BLaER1 (cell line): Measurements from ENCODE around the gene FTSJ1.

Experiments
- H3K27ac ChIP-seq: shearing (Covaris generic); formaldehyde crosslinking; 2 replicates; pipeline ENCODE4 v1.8.1; 2022
- H3K27me3 ChIP-seq: shearing (Covaris generic); formaldehyde crosslinking; 2 replicates; pipeline ENCODE4 v1.8.1; 2022
- H3K36me3 ChIP-seq: shearing (Covaris generic); formaldehyde crosslinking; 2 replicates; pipeline ENCODE4 v1.8.1; 2022
- H3K4me1 ChIP-seq: shearing (Covaris generic); formaldehyde crosslinking; 2 replicates; pipeline ENCODE4 v1.8.1; 2022
- H3K4me2 ChIP-seq: shearing (Covaris generic); formaldehyde crosslinking; 2 replicates; pipeline ENCODE4 v1.8.1; 2022
- H3K4me3 ChIP-seq: shearing (Covaris generic); formaldehyde crosslinking; 2 replicates; pipeline ENCODE4 v1.8.1; 2022
- H3K9ac ChIP-seq: shearing (Covaris generic); formaldehyde crosslinking; 2 replicates; pipeline ENCODE4 v1.8.1; 2022
- H3K9me3 ChIP-seq: shearing (Covaris generic); formaldehyde crosslinking; 2 replicates; pipeline ENCODE4 v1.8.1; 2022
- H4K20me1 ChIP-seq: shearing (Covaris generic); formaldehyde crosslinking; 2 replicates; pipeline ENCODE4 v1.8.1; 2022
- Cebpa-rat ChIP-seq: shearing (Covaris generic); IDR thresholded peaks from 2 replicates; pipeline ENCODE4 v1.8.1; 2022

The FTSJ1 gene

DNA sequence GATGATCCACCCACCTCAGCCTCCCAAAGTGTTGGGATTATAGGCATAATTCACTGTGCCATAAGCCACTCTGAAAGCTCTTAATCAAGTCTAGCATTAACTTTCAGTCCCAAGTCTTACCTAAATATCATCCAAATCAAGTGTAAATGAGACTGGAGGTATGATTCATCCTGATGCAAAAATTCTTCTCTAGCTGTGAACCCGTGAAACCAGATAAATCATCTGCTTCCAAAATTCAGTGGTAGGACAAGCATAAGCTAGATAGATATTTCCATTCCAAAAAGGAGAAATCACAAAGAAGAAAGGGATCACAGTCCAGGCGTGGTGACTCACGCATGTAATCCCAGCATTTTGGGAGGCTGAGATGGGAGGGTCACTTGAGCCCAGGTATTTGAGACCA lies 54.7 kb downstream of the FTSJ1 start:
- Histone ChIP-seq H3K27ac (no peak overlapping the region), H3K4me3 (no peak overlapping the region), H3K4me2 (no peak overlapping the region), H3K27me3 (peaks cover 59% of the 10 kb centered on the region), H4K20me1 (peaks cover 7% of the 10 kb centered on the region; the same call in 1 of the 2 replicates), H3K9me3 (no peaks in the 10 kb centered on the region), H3K36me3 (peaks cover 39% of the 10 kb centered on the region), H3K9ac (no peak overlapping the region), H3K4me1 (no peaks in the 10 kb centered on the region)
- no peak for TF ChIP-seq Cebpa-rat

DNA sequence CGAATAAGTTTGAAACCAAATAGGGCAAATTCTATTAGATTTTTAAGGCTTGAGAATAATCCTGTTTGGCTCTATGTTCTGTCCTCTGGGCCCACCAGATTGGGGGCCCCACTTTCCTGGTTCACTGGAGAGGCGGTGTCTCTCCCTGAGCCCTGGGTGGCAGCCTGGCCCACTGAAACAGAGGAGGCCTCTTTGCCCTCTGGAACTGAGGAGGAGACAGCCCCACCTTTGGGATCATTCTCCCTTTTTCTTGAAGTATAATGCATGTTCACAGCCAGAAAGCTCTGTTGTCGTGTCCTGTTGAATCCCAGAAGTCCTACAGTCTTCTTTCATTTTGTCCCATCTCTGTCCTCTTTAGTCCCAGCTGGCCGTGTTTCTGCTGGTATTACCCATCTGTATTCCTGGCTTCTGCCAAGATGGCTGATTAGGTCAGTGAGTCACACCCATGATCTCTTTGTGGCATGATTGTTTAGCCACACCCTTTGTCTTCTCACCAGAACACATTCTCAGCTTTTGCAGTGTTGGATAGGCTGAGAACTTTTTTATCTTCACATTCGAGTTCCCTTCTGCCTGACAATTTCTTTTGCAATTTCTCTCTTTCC lies 55.5 kb downstream of the FTSJ1 start:
- no peaks in the 10 kb centered on the region for H3K4me1 ChIP-seq
- H3K27me3 ChIP-seq, result peaks cover 59% of the 10 kb centered on the region
- H3K36me3 ChIP-seq, result peaks cover 35% of the 10 kb centered on the region
- H4K20me1 ChIP-seq, result peaks cover 7% of the 10 kb centered on the region; the same call in 1 of the 2 replicates
- H3K27ac ChIP-seq, result no peak overlapping the region
- H3K9ac ChIP-seq, result no peak overlapping the region
- no peak overlapping the region for H3K4me2 ChIP-seq
- H3K4me3 ChIP-seq, result no peak overlapping the region
- no peak for TF ChIP-seq Cebpa-rat
- H3K9me3 ChIP-seq, result no peaks in the 10 kb centered on the region

DNA sequence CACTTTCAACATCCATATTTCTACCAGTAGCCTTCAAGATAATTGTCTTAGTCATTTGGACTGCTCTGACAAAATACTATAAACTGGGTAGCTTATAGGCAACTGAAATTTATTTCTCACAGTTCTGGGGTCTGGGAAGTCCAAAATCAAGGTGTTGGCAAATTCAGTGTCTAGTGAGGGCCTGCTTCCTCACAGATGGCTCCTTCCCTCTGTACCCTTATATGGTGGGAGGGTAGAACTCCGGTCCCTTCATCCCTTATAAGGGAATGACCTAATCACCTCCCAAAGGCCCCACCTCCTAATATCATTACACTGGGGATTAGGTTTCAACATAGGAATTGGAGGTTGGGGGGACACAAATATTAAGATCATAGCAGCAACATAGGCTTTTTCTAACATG lies 56.2 kb downstream of the FTSJ1 start:
- TF ChIP-seq Cebpa-rat, result no peak
- H3K27ac ChIP-seq, result no peak overlapping the region
- peaks cover 28% of the 10 kb centered on the region for H3K36me3 ChIP-seq
- H3K4me2 ChIP-seq, result no peak overlapping the region
- H3K4me3 ChIP-seq, result no peak overlapping the region
- no peaks in the 10 kb centered on the region for H3K9me3 ChIP-seq
- no peaks in the 10 kb centered on the region for H3K4me1 ChIP-seq
- no peak overlapping the region for H3K9ac ChIP-seq
- H4K20me1 ChIP-seq, result peaks cover 3% of the 10 kb centered on the region; the same call in 1 of the 2 replicates
- H3K27me3 ChIP-seq, result peaks cover 59% of the 10 kb centered on the region

DNA sequence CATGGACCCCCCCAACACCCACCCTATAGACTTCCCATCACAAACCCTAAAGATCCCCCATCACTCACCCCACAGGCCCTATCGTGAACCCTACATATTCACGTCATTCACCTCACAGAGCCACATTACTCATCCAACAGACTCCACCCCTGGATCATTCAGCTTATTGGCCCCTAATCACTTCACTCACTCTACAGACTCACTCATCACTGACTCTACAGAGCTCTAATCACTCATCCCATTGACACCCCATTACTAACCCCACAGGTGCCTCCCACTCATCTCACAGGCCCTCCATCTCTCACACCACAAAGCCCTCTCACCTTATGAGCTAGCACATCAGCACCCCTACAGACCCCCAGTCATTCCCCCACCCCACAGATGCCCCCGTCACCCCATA lies 57.2 kb downstream of the FTSJ1 start:
- Histone ChIP-seq H3K36me3 (peaks cover 17% of the 10 kb centered on the region), H3K9me3 (no peaks in the 10 kb centered on the region), H3K27ac (no peak overlapping the region), H3K4me3 (no peak overlapping the region), H3K9ac (no peak overlapping the region), H4K20me1 (no peaks in the 10 kb centered on the region), H3K4me1 (no peaks in the 10 kb centered on the region), H3K27me3 (peaks cover 52% of the 10 kb centered on the region), H3K4me2 (no peak overlapping the region)
- TF ChIP-seq Cebpa-rat, result no peak
